T-helper 2 cell treated with Interferon-gamma antibody and Interleukin-4, amounts not matched to agents 100 ng/mL and 5 ng/mL, for 36 hours (primary cell): ENCODE results near the gene AOPEP. TPM values are rescaled to one million over a fixed set of nuclear protein-coding genes. Genes with fewer than 3 reads are reported as not detected.
"Not testable (repeated sequence)": the region's sequence is repeated elsewhere in the genome, so short reads cannot be mapped to it uniquely, and the experiment has no call there.

Experiments
- intact Hi-C: fragments of 100-400 bp; cut with micrococcal nuclease; formaldehyde crosslinking; loops from one replicate; pipeline ENCODE4 v1.15.1; 2023
- total RNA-seq: library from RNA; stranded (reverse); gene quantifications from 2 replicates; pipeline ENCODE4 v1.2.3, GENCODE V29; 2022

AOPEP gene
- total RNA-seq, 1 donor from 2014 or later: 14.1 TPM

- intact Hi-C loops: no loop called here
Measured at GRCh38 chr9:95008151-95008771, 281.8 kb downstream of the AOPEP start.

- intact Hi-C loops: no loop called here
Measured at GRCh38 chr9:95009459-95009858, 283.0 kb downstream of the AOPEP start.

GRCh38 chr9:95010431-95010838, 283.9 kb downstream of the AOPEP start:
- intact Hi-C loops: no loop called here

GRCh38 chr9:95012035-95012708, 285.7 kb downstream of the AOPEP start:
- intact Hi-C loops: no loop called here

GRCh38 chr9:95012902-95013301, 286.4 kb downstream of the AOPEP start:
- intact Hi-C loops: no loop called here

GRCh38 chr9:95014917-95015316, 288.4 kb downstream of the AOPEP start:
- intact Hi-C loops: no loop called here

GRCh38 chr9:95015569-95015968, 289.1 kb downstream of the AOPEP start:
- intact Hi-C loops: no loop called here

- intact Hi-C loops: no loop called here
Measured at GRCh38 chr9:95017062-95017461, 290.6 kb downstream of the AOPEP start.

GRCh38 chr9:95017661-95018060, 291.2 kb downstream of the AOPEP start:
- intact Hi-C loops: no loop called here

- intact Hi-C loops: no loop called here
Measured at GRCh38 chr9:95018099-95018936, 291.8 kb downstream of the AOPEP start.

- intact Hi-C loops: not testable (repeated sequence)
Measured at GRCh38 chr9:95020644-95021043, 294.1 kb downstream of the AOPEP start.

- intact Hi-C loops: no loop called here
Measured at GRCh38 chr9:95021166-95021886, 294.8 kb downstream of the AOPEP start.

- intact Hi-C loops: no loop called here
Measured at GRCh38 chr9:95022657-95023056, 296.2 kb downstream of the AOPEP start.

GRCh38 chr9:95023217-95024003, 296.9 kb downstream of the AOPEP start:
- intact Hi-C loops: no loop called here

- intact Hi-C loops: no loop called here
Measured at GRCh38 chr9:95024097-95024671, 297.7 kb downstream of the AOPEP start.

- intact Hi-C loops: no loop called here
Measured at GRCh38 chr9:95025213-95026147, 299.0 kb downstream of the AOPEP start.

- intact Hi-C loops: no loop called here
Measured at GRCh38 chr9:95026148-95026524, 299.6 kb downstream of the AOPEP start.

GRCh38 chr9:95027914-95028852, 301.7 kb downstream of the AOPEP start:
- intact Hi-C loops: no loop called here
